ENCODE data around the gene IFNA1.
"Not testable (repeated sequence)": the region's sequence is repeated elsewhere in the genome, so short reads cannot be mapped to it uniquely, and the experiment has no call there.

The IFNA1 gene

GRCh38 chr9:21440139-21440538 is at the start of gene IFNA1:
Gene IFNA1, plus strand, starts transcription at chr9:21440439. Its CDS starts 69 bp downstream, at chr9:21440508.
- no peak for DNase-seq

DNA sequence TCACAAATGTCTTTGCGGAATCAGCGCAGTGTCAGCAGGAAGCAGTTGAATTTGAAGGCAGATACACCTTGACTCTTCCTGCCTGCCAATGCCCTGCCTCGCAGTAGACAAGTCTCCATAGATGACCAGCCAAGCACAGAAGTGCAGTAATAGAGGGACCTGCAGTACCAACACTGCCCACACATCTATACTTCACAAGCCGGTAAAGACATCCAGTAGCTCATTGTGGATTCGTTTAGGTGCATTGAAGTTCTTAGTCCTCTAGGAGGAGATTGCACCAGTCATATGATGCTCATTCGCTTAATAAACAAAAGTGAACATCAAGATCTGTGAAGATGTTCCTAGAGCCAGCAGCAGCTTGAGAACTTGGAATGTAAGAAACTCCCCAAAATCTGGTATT is 48.0 kb upstream of the IFNA1 start:
- no peak for DNase-seq

- DNase-seq, result peak; percentile 41
Observed at GRCh38 chr9:21395778-21396717, 44.2 kb upstream of the IFNA1 start.

DNA sequence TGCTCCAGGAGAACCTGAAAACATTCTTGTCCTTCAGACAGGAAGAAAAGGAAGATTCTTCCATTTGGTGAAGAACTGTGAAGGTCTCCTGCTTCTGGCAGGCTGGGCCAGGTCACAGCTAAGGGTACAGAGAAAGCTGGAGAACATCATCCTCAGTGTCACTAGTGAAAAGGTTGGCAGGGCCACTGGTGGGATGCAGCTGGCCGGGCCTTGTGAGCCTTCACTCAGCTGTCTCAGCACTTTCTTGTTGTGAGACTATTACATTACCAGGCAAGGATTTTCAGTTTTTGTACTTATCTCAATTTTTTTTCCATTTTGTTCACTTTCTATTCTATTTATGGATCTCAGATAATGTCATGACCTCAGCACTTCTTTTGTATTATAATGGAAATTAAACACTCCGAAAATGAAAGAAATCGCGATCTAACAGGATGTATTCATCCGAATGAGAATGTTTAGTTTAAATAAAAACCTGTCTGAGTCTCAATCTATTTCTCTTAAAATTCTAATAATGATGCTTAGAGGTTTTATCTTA is 41.2 kb upstream of the IFNA1 start:
- no peak for DNase-seq

- no peak for DNase-seq
Observed at GRCh38 chr9:21399956-21400355, 40.3 kb upstream of the IFNA1 start.

DNA sequence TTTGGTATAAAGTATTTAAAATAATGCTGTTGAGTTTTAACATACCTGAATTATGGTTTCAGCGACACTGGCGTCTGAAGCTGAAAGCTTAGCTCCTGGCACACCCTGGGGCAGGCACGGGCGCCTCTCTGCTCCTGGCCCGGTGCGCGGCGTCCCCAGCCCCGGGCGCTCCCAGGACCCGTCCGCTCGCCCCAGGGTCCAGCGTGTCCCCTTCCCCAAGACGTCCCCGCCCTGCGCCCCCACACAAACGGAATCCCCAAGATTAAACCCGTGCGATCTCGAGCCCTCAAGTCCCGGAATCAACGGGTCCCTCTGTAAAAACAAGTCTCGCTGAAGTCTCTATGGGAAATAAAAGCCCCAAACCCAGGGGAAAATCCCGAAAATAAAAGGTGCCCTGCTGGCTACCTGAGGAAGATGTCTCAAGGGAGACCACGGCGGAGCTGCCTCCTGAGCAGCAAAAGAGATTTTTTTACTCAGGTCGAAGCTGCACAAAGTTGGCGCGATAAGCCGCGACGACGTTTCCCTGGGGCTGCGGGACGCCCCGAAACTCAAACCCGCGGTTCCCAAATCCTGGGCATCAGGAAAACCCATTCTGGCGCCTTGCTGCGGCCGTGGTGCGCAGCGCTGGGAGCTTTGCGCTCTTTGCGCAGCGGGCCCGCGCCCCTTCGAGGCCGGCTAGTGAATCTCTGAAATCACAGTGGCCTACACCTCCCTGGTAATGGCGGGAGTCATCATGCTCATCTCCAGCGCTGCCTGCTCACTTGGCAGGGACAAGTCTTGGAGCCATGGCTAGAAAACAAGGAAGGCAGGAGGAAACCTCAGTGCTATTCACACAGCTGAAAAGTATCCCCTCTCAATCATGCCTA is 37.6 kb upstream of the IFNA1 start:
- no peak for DNase-seq

DNA sequence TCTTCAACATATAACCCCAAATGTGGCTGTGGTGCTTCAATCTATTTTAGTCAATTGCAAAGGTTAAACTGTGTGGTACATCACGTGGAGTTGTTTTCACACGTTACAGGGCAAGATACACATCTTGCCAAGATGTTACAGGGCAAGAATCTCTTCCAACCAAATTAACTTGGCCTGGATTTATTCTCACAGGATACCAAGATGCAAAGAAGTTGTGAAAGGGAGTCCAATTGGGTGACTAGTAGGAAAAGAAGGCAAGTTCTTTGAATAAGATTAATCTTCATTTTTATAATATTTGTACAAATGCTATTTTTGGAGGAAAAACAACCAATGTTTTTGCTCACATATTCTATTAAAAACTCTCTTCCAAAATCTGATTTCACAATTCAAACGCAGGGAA is 36.1 kb upstream of the IFNA1 start:
- DNase-seq, result no peak

DNA sequence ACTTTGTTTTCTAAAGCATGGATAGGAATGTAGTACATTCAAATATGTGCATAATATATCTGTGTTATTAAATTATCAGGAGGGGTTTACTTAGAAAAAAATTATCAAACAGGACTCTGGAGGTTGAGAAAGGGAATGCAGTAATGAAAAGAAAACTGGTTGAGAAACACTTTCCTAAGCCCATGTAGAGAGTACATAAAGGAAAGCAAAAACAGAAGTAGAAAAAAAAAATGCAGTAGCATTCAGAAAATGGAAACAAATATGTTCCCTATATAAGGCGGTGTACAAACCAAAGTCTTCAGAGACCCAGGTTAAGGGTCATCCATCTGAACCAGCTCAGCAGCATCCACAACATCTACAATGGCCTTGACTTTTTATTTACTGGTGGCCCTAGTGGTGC is 31.4 kb upstream of the IFNA1 start, which contains the start of gene IFNA8:
Gene IFNA8, plus strand, starts transcription at position 301 of the 400 bp plus-strand sequence. Its CDS starts 60 bp downstream, at position 361.
- DNase-seq, result no peak

DNA sequence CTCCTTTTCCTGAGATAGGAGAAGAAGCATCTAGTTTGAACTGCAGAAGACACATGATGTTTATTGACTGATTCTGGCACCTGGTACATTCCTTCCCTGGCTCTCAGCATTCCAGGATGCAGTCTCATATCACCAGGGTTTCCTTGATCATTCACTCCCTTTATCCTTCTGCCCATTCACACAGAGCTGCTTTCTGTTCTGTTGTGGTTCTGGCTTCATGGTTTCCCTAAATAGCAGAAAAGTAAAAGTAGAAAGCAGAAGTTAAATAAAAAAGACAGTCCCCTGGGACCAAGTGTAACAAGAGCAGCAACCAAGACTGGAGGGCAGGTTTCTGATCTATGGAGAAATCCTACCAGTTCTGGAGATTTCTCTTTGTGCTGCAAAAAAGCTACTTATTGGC is 28.1 kb upstream of the IFNA1 start:
- DNase-seq, result no peak

DNA sequence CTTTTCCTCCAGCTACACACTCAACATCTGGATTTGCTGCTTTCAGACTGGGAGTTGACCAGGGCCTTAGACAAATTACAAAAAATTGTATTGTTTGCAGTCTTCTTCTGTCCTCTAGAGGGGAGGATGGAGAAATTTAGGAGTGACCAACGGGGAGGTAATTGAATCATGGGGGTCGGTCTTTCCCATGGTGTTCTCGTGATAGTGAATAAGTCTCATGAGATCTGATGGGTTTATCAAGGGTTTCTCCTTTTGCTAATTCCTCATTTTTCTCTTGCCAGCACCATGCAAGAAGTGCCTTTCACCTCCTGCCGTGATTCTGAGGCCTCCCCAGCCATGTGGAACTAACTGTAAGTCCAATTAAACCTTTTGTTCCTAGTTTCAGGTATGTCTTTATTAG is 27.1 kb upstream of the IFNA1 start:
- DNase-seq, result no peak

DNA sequence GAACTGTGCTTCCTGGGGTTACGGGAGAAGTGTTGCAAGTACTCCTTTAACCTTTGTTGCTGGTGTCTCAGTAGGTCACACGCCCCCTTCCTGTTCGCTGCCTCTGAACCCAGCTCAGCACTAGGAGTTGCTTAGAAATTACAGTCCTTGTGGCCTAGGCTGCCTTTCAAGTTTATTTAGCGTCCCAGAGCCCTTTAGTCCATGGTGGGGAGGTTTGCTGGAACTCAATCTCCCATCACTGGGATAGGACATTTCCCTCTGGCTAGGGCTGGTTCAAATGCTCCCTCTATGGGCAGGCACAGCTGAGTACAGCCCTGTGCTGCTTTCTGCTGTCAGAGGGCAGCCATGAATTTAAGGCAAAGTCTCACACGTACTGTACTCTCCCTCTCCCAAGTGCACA is 26.6 kb upstream of the IFNA1 start:
- DNase-seq, result no peak

DNA sequence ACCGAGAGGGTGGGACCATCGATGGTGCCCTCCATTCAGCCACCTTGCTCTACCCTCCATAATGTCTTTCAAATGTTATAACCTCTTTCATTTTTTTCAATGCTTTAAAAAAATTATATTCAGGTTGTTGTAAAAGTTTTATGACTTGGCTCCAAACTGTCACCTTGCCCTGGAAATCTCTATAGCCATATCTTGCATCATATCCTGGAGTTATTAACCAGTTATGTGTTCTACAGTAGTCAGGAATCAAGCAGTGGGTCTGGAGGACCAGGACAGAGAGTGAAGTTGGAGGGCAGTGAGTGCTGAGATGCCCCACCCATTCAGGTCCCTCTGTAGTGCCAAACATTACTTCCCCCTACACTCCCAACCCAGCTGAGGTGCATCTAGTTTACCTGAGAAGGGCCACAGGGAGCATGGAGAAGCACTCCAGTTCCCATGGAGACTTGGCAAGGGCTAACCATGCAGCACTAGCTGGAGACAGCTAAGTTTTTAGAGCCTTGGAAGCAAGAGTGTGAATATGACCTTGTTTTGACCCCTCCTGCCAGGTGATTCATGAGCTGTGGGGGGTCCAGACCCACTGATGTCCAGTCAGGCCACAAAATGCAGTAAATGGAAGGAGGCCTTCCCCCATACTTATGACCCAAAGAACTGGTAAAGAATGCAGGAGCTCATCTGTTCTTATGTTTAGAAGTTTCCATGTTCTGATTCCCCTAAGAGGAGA is 25.9 kb upstream of the IFNA1 start:
- no peak for DNase-seq

GRCh38 chr9:21415493-21416267 is 24.6 kb upstream of the IFNA1 start:
- DNase-seq, result no peak

DNA sequence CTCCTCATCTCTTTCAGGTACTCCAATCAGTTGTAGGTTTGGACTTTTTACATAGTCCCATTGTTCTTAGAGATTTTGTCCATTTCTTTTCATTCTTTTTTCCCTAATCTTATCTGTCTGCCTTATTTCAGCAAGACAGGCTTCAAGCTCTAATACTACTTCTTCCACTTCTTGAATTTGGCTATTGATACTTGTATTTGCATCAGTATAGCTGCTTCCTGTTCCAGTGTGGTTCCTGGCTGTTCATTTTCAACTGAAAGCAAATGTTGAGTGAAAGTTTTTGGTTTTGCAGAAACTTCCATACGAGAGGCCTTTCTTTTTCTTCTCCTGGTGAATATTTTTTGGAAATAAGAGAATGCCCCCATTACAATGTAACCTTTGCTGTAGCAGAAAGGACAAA is 12.0 kb upstream of the IFNA1 start:
- DNase-seq, result no peak

- no peak for DNase-seq
Observed at GRCh38 chr9:21429191-21429590, 11.0 kb upstream of the IFNA1 start.

GRCh38 chr9:21432672-21433425 is 7.4 kb upstream of the IFNA1 start:
- no peak for DNase-seq

GRCh38 chr9:21434202-21435014 is 5.8 kb upstream of the IFNA1 start:
- DNase-seq, result peak; percentile 18

- DNase-seq, result not testable (repeated sequence)
Observed at GRCh38 chr9:21435015-21435383, 5.2 kb upstream of the IFNA1 start.

GRCh38 chr9:21443849-21444625 is 3.8 kb downstream of the IFNA1 start:
- peak; percentile 63 for DNase-seq
